GM19395 (cell line): ENCODE data around the gene SCUBE1.
"Not testable (repeated sequence)": the region's sequence is repeated elsewhere in the genome, so short reads cannot be mapped to it uniquely, and the experiment has no call there.

Experiments
- ATAC-seq: cut with Tn5 transposase; IDR thresholded peaks from one replicate; pipeline ENCODE4 v1.9.1; 2021; ENCODE audit warnings: mild to moderate bottlenecking, moderate library complexity; ENCODE audit not compliant: unreplicated experiment

SCUBE1 gene

GRCh38 chr22:43360576-43360975 is 17.4 kb upstream of the SCUBE1 start:
- ATAC-seq: no peak

- ATAC-seq: no peak
These were observed 13.7 kb upstream of the SCUBE1 start for GRCh38 chr22:43356881-43357280.

GRCh38 chr22:43355688-43356087 is 12.5 kb upstream of the SCUBE1 start:
- ATAC-seq: not testable (repeated sequence)

- ATAC-seq: no peak
These were observed 8.8 kb upstream of the SCUBE1 start for GRCh38 chr22:43351966-43352345.

- no peak for ATAC-seq
These were observed 6.5 kb upstream of the SCUBE1 start for GRCh38 chr22:43349636-43350035.

GRCh38 chr22:43346521-43346929 is 3.4 kb upstream of the SCUBE1 start:
- ATAC-seq: no peak

- no peak for ATAC-seq
These were observed 2.7 kb upstream of the SCUBE1 start for GRCh38 chr22:43345761-43346301.

GRCh38 chr22:43345356-43345755 is 2.2 kb upstream of the SCUBE1 start:
- ATAC-seq: no peak

GRCh38 chr22:43344520-43344787 is 1.3 kb upstream of the SCUBE1 start:
- no peak for ATAC-seq

- ATAC-seq: no peak
These were observed 723 bp upstream of the SCUBE1 start for GRCh38 chr22:43343670-43344519.

- no peak for ATAC-seq
These were observed 568 bp downstream of the SCUBE1 start for GRCh38 chr22:43342347-43343261.

GRCh38 chr22:43341565-43341964 is 1.6 kb downstream of the SCUBE1 start:
- ATAC-seq: no peak

- no peak for ATAC-seq
These were observed 4.3 kb downstream of the SCUBE1 start for GRCh38 chr22:43338766-43339345.

- ATAC-seq: no peak
These were observed 5.2 kb downstream of the SCUBE1 start for GRCh38 chr22:43337946-43338345.

- ATAC-seq: no peak
These were observed 5.8 kb downstream of the SCUBE1 start for GRCh38 chr22:43337385-43337784.

- ATAC-seq: no peak
These were observed 8.8 kb downstream of the SCUBE1 start for GRCh38 chr22:43334378-43334777.

GRCh38 chr22:43333978-43334377 is 9.2 kb downstream of the SCUBE1 start:
- ATAC-seq: no peak

- no peak for ATAC-seq
These were observed 10.0 kb downstream of the SCUBE1 start for GRCh38 chr22:43333156-43333555.

- no peak for ATAC-seq
These were observed 11.5 kb downstream of the SCUBE1 start for GRCh38 chr22:43331698-43332097.

GRCh38 chr22:43331069-43331451 is 12.1 kb downstream of the SCUBE1 start:
- ATAC-seq: no peak
